Stimulated activated naive CD8-positive, alpha-beta T cell treated with anti-CD3 and anti-CD28 coated beads, Interleukin-15, Interleukin-2, amounts not matched to agents 100 ng/mL and 50 ng/mL, for 24 hours (primary cell): Measurements from ENCODE around the gene IZUMO2.

Experiments used
- H3K27ac Mint-ChIP-seq: one replicate; pipeline ENCODE4 v1.8.0; 2021; ENCODE audit warnings: mild to moderate bottlenecking, mixed read lengths
- H3K27me3 Mint-ChIP-seq: one replicate; pipeline ENCODE4 v1.8.0; 2021; ENCODE audit warnings: mixed read lengths
- H3K36me3 Mint-ChIP-seq: one replicate; pipeline ENCODE4 v1.8.0; 2021; ENCODE audit warnings: low read depth, mixed read lengths
- H3K4me1 Mint-ChIP-seq: one replicate; pipeline ENCODE4 v1.8.0; 2021; ENCODE audit warnings: low read depth, mixed read lengths
- H3K4me3 Mint-ChIP-seq: one replicate; pipeline ENCODE4 v1.8.0; 2021; ENCODE audit warnings: mild to moderate bottlenecking, mixed read lengths
- H3K9me3 Mint-ChIP-seq: one replicate; pipeline ENCODE4 v1.8.0; 2021; ENCODE audit warnings: mixed read lengths

Gene IZUMO2

GRCh38 chr19:50196322-50196932 lies 33.3 kb upstream of the IZUMO2 start:
- H3K27ac Mint-ChIP-seq, result no peak overlapping the region
- no peak overlapping the region for H3K4me3 Mint-ChIP-seq
- no peaks in the 10 kb centered on the region for H3K36me3 Mint-ChIP-seq
- H3K4me1 Mint-ChIP-seq, result no peaks in the 10 kb centered on the region
- no peaks in the 10 kb centered on the region for H3K9me3 Mint-ChIP-seq
- H3K27me3 Mint-ChIP-seq, result peaks cover 52% of the 10 kb centered on the region

- Mint-ChIP-seq H3K36me3 (no peaks in the 10 kb centered on the region), H3K27ac (no peak overlapping the region), H3K9me3 (no peaks in the 10 kb centered on the region), H3K4me1 (no peaks in the 10 kb centered on the region), H3K4me3 (no peak overlapping the region), H3K27me3 (peaks cover 45% of the 10 kb centered on the region)
Observed at GRCh38 chr19:50195224-50195623, 32.1 kb upstream of the IZUMO2 start.

GRCh38 chr19:50192463-50193211 lies 29.6 kb upstream of the IZUMO2 start:
- H3K4me1 Mint-ChIP-seq, result no peaks in the 10 kb centered on the region
- H3K27ac Mint-ChIP-seq, result no peak overlapping the region
- H3K36me3 Mint-ChIP-seq, result no peaks in the 10 kb centered on the region
- no peaks in the 10 kb centered on the region for H3K9me3 Mint-ChIP-seq
- H3K27me3 Mint-ChIP-seq, result peaks cover 31% of the 10 kb centered on the region
- no peak overlapping the region for H3K4me3 Mint-ChIP-seq

- Mint-ChIP-seq H3K27ac (no peak overlapping the region), H3K36me3 (no peaks in the 10 kb centered on the region), H3K4me1 (no peaks in the 10 kb centered on the region), H3K27me3 (peaks cover 21% of the 10 kb centered on the region), H3K9me3 (peaks cover 3% of the 10 kb centered on the region), H3K4me3 (no peak overlapping the region)
Observed at GRCh38 chr19:50191216-50191615, 28.1 kb upstream of the IZUMO2 start.

GRCh38 chr19:50190439-50190891 lies 27.4 kb upstream of the IZUMO2 start:
- Mint-ChIP-seq H3K27me3 (peaks cover 17% of the 10 kb centered on the region), H3K36me3 (no peaks in the 10 kb centered on the region), H3K27ac (no peak overlapping the region), H3K4me1 (no peaks in the 10 kb centered on the region), H3K9me3 (peaks cover 4% of the 10 kb centered on the region), H3K4me3 (no peak overlapping the region)

GRCh38 chr19:50189331-50189730 lies 26.2 kb upstream of the IZUMO2 start:
- Mint-ChIP-seq H3K4me1 (no peaks in the 10 kb centered on the region), H3K36me3 (no peaks in the 10 kb centered on the region), H3K27me3 (peaks cover 12% of the 10 kb centered on the region), H3K9me3 (peaks cover 4% of the 10 kb centered on the region), H3K27ac (no peak overlapping the region), H3K4me3 (no peak overlapping the region)

- Mint-ChIP-seq H3K4me3 (no peak overlapping the region), H3K27ac (no peak overlapping the region), H3K27me3 (peaks cover 9% of the 10 kb centered on the region), H3K36me3 (no peaks in the 10 kb centered on the region), H3K9me3 (peaks cover 4% of the 10 kb centered on the region), H3K4me1 (no peaks in the 10 kb centered on the region)
Observed at GRCh38 chr19:50187937-50188336, 24.9 kb upstream of the IZUMO2 start.

- peaks cover 4% of the 10 kb centered on the region for H3K9me3 Mint-ChIP-seq
- H3K4me3 Mint-ChIP-seq, result no peak overlapping the region
- peaks cover 15% of the 10 kb centered on the region for H3K27me3 Mint-ChIP-seq
- no peaks in the 10 kb centered on the region for H3K36me3 Mint-ChIP-seq
- H3K27ac Mint-ChIP-seq, result no peak overlapping the region
- H3K4me1 Mint-ChIP-seq, result no peaks in the 10 kb centered on the region
Observed at GRCh38 chr19:50184196-50184595, 21.1 kb upstream of the IZUMO2 start.

- Mint-ChIP-seq H3K27ac (no peak overlapping the region), H3K9me3 (peaks cover under 1% of the 10 kb centered on the region), H3K4me3 (no peak overlapping the region), H3K36me3 (no peaks in the 10 kb centered on the region), H3K27me3 (peaks cover 12% of the 10 kb centered on the region), H3K4me1 (no peaks in the 10 kb centered on the region)
Observed at GRCh38 chr19:50181121-50181520, 18.0 kb upstream of the IZUMO2 start.

GRCh38 chr19:50178859-50179537 lies 15.9 kb upstream of the IZUMO2 start:
- H3K4me3 Mint-ChIP-seq, result no peak overlapping the region
- H3K27me3 Mint-ChIP-seq, result peaks cover 16% of the 10 kb centered on the region
- no peaks in the 10 kb centered on the region for H3K4me1 Mint-ChIP-seq
- peaks cover 4% of the 10 kb centered on the region for H3K9me3 Mint-ChIP-seq
- peaks cover 4% of the 10 kb centered on the region for H3K36me3 Mint-ChIP-seq
- no peak overlapping the region for H3K27ac Mint-ChIP-seq

- Mint-ChIP-seq H3K9me3 (peaks cover 4% of the 10 kb centered on the region), H3K4me1 (no peaks in the 10 kb centered on the region), H3K36me3 (peaks cover 4% of the 10 kb centered on the region), H3K4me3 (no peak overlapping the region), H3K27ac (no peak overlapping the region), H3K27me3 (peaks cover 18% of the 10 kb centered on the region)
Observed at GRCh38 chr19:50178320-50178719, 15.2 kb upstream of the IZUMO2 start.

- Mint-ChIP-seq H3K36me3 (peaks cover 4% of the 10 kb centered on the region), H3K27ac (no peak overlapping the region), H3K9me3 (peaks cover 4% of the 10 kb centered on the region), H3K4me3 (no peak overlapping the region), H3K27me3 (peaks cover 21% of the 10 kb centered on the region), H3K4me1 (no peaks in the 10 kb centered on the region)
Observed at GRCh38 chr19:50176775-50177174, 13.7 kb upstream of the IZUMO2 start.

GRCh38 chr19:50175924-50176323 lies 12.8 kb upstream of the IZUMO2 start:
- H3K4me3 Mint-ChIP-seq, result no peak overlapping the region
- peaks cover 4% of the 10 kb centered on the region for H3K36me3 Mint-ChIP-seq
- no peaks in the 10 kb centered on the region for H3K4me1 Mint-ChIP-seq
- no peak overlapping the region for H3K27ac Mint-ChIP-seq
- peaks cover 18% of the 10 kb centered on the region for H3K27me3 Mint-ChIP-seq
- H3K9me3 Mint-ChIP-seq, result peaks cover 4% of the 10 kb centered on the region

GRCh38 chr19:50174100-50174793 lies 11.2 kb upstream of the IZUMO2 start:
- Mint-ChIP-seq H3K4me3 (no peak overlapping the region), H3K27ac (no peak overlapping the region), H3K4me1 (no peaks in the 10 kb centered on the region), H3K27me3 (peaks cover 13% of the 10 kb centered on the region), H3K9me3 (peaks cover 4% of the 10 kb centered on the region), H3K36me3 (peaks cover 4% of the 10 kb centered on the region)

GRCh38 chr19:50173127-50173526 lies 10.0 kb upstream of the IZUMO2 start:
- Mint-ChIP-seq H3K4me1 (no peaks in the 10 kb centered on the region), H3K9me3 (peaks cover 4% of the 10 kb centered on the region), H3K27me3 (peaks cover 13% of the 10 kb centered on the region), H3K4me3 (no peak overlapping the region), H3K27ac (no peak overlapping the region), H3K36me3 (peaks cover 4% of the 10 kb centered on the region)
